ENCODE results near the gene UTY. TPM values are rescaled to one million over a fixed set of nuclear protein-coding genes. Genes with fewer than 3 reads are reported as not detected.

Gene UTY
- total RNA-seq, 1 donor from 2014 or later, result 32.4 TPM

- Histone ChIP-seq H3K36me3 (peaks cover 19% of the 10 kb centered on the region), H3K27ac (no peak overlapping the region), H3K4me3 (no peak overlapping the region), H3K9me3 (no peaks in the 10 kb centered on the region), H3K4me1 (no peaks in the 10 kb centered on the region), H3K27me3 (ENCODE audit: low read depth) (no peaks in the 10 kb centered on the region)
- DNase-seq, result no peak
- intact Hi-C loops (cut with DNase I), result no loop called here
- ATAC-seq, result no peak
- no peak for TF ChIP-seq CTCF (IDR thresholded peaks at IDR 0.05)
Observed at GRCh38 chrY:13363641-13364040, 116.2 kb downstream of the UTY start.

DNA sequence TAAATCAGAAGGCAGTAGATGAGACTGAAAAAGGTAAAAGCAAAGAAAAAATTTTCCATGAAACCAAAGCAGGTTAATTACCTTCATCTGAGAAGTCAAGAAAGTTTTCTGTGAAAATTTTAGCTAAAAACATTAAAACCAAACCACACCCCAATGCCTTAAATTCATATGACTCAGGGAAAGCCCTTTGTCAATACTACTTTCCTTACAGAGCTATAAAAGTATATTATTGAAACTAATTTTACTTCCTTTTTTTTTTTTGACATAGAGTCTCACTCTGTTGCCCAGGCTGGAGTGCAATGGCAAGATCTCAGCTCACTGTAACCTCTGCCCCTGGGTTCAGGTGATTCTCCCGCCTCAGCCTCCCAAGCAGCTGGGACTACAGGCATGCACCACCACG is 117.2 kb downstream of the UTY start:
- Histone ChIP-seq H3K27me3 (ENCODE audit: low read depth) (no peaks in the 10 kb centered on the region), H3K36me3 (peaks cover 24% of the 10 kb centered on the region), H3K4me3 (no peak overlapping the region), H3K9me3 (no peaks in the 10 kb centered on the region), H3K27ac (no peak overlapping the region), H3K4me1 (no peaks in the 10 kb centered on the region)
- DNase-seq (no peak), ATAC-seq (no peak)
- intact Hi-C loops (cut with DNase I), result no loop called here
- no peak for TF ChIP-seq CTCF (IDR thresholded peaks at IDR 0.05)

DNA sequence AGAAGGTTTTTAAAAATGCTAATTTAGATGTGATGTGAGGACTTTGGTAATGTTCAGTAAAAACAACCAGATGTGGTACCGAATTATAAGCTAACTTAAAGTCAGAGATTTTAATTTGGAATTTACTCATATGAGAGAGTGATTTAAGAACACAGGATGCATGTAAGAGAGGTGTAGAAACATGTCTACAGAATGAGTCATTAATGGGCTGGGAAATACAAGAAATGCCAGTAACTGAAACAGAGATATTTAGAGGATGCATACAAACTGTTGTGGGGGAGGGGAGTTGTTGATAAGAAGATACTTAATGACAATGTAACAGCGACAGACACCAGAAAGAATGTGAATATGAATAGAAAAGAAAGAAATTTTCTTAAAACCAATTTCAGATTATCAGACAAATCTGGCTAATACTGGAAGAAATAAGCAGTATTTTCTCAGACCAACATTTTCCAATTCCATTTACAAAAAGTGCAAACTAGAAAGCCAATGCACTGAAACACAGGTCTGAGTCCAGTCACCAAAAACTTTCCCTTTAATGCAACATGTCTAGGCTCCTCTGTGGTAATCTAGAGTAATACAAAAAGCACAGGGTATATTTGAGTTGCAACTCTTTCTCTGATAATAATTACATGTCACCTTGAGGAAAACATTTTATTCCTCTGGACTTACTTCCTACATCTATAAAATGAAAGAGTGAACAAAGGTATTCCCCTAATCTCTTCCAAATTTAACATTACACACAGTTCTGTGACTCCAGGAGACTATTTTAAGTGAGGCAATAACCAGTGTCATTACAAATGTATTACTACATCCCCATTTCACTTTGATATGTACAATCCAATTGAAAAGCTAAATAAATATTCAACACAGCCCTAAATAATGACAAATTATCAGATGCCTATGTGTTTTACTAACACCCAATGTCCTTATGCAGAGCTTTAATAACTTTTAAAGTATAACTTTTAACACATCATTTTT is 117.9 kb downstream of the UTY start:
- Histone ChIP-seq H3K4me1 (no peaks in the 10 kb centered on the region), H3K4me3 (no peak overlapping the region), H3K27ac (no peak overlapping the region), H3K36me3 (peaks cover 30% of the 10 kb centered on the region), H3K27me3 (ENCODE audit: low read depth) (no peaks in the 10 kb centered on the region), H3K9me3 (no peaks in the 10 kb centered on the region)
- no peak for TF ChIP-seq CTCF (IDR thresholded peaks at IDR 0.05)
- DNase-seq (no peak), ATAC-seq (no peak)
- intact Hi-C loops (cut with DNase I), result no loop called here

DNA sequence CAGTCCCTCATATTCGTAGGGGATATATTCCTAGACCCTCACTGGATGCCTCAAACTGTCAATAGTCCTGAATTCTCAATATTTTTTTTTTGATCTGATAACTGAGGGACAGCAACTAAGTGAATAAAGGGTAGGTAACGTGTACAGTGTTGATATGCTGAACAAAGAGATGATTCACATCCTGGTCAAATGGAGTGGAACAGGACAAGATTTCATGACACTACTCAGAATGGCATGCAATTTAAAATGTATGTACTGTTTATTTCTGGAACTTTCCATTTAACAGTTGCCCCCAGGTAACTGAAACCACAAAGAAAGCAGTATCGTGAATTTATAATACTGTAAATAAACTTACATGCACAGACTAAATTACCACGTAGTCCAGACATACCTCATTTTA is 128.4 kb downstream of the UTY start:
- Histone ChIP-seq H3K4me3 (no peak overlapping the region), H3K27me3 (ENCODE audit: low read depth) (no peaks in the 10 kb centered on the region), H3K27ac (no peak overlapping the region), H3K36me3 (peaks cover 51% of the 10 kb centered on the region), H3K4me1 (peaks cover 10% of the 10 kb centered on the region), H3K9me3 (no peaks in the 10 kb centered on the region)
- TF ChIP-seq CTCF (IDR thresholded peaks at IDR 0.05), result no peak
- no peak for ATAC-seq
- DNase-seq, result no peak
- intact Hi-C loops (cut with DNase I), result no loop called here

DNA sequence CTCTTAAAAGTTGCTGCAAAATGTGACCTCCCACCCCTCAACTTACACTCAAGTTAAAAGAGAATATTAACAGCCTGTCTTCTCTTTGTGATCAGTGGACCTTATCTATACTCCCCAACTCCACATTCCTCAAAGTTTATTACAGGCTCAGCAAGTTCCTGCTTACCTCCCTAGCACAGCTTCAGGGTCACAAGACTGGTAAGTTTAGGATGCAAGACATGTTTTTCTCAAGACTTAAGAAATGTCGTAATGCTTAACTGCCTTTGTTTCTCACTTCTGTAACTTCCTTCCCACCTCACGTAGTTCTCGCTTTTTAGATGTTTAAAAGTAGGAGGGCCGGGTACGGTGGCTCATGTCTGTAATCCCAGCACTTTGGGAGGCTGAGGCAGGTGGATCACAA is 132.7 kb downstream of the UTY start:
- Histone ChIP-seq H3K9me3 (no peaks in the 10 kb centered on the region), H3K27me3 (ENCODE audit: low read depth) (no peaks in the 10 kb centered on the region), H3K27ac (no peak overlapping the region), H3K36me3 (peaks cover 23% of the 10 kb centered on the region), H3K4me1 (peaks cover 10% of the 10 kb centered on the region), H3K4me3 (no peak overlapping the region)
- ATAC-seq, result no peak
- no peak for DNase-seq
- intact Hi-C loops (cut with DNase I), result no loop called here
- TF ChIP-seq CTCF (IDR thresholded peaks at IDR 0.05), result no peak

Measured in lower lobe of right lung (tissue), 2 donors.